Activated naive CD4-positive, alpha-beta T cell treated with anti-CD3 and anti-CD28 coated beads, Interleukin-2, amount 50 U/mL, for 24 hours (primary cell): Measurements from ENCODE around the gene TMEM138.

Source experiments
- H3K27ac Mint-ChIP-seq: one replicate; pipeline ENCODE4 v1.8.0; 2021; ENCODE audit warnings: mild to moderate bottlenecking, mixed read lengths
- H3K27me3 Mint-ChIP-seq: one replicate; pipeline ENCODE4 v1.8.0; 2021; ENCODE audit warnings: mixed read lengths
- H3K36me3 Mint-ChIP-seq: one replicate; pipeline ENCODE4 v1.8.0; 2021; ENCODE audit warnings: mixed read lengths
- H3K4me1 Mint-ChIP-seq: one replicate; pipeline ENCODE4 v1.8.0; 2021; ENCODE audit warnings: mixed read lengths
- H3K4me3 Mint-ChIP-seq: one replicate; pipeline ENCODE4 v1.8.0; 2021; ENCODE audit warnings: mild to moderate bottlenecking, mixed read lengths
- H3K9me3 Mint-ChIP-seq: one replicate; pipeline ENCODE4 v1.8.0; 2021; ENCODE audit warnings: mixed read lengths

Gene TMEM138

GRCh38 chr11:61352038-61352437 lies 10.1 kb upstream of the TMEM138 start:
- no peak overlapping the region for H3K27ac Mint-ChIP-seq
- H3K27me3 Mint-ChIP-seq = no peaks in the 10 kb centered on the region
- peaks cover 17% of the 10 kb centered on the region for H3K4me1 Mint-ChIP-seq
- peaks cover 5% of the 10 kb centered on the region for H3K36me3 Mint-ChIP-seq
- no peak overlapping the region for H3K4me3 Mint-ChIP-seq
- no peaks in the 10 kb centered on the region for H3K9me3 Mint-ChIP-seq

GRCh38 chr11:61353131-61354067 lies 8.8 kb upstream of the TMEM138 start:
- Mint-ChIP-seq H3K4me3 (no peak overlapping the region), H3K4me1 (peaks cover 26% of the 10 kb centered on the region), H3K27ac (peak overlapping the region; percentile 3), H3K9me3 (no peaks in the 10 kb centered on the region), H3K27me3 (no peaks in the 10 kb centered on the region), H3K36me3 (peaks cover 5% of the 10 kb centered on the region)

- Mint-ChIP-seq H3K4me1 (peaks cover 26% of the 10 kb centered on the region), H3K9me3 (no peaks in the 10 kb centered on the region), H3K4me3 (no peak overlapping the region), H3K36me3 (peaks cover 5% of the 10 kb centered on the region), H3K27ac (no peak overlapping the region), H3K27me3 (no peaks in the 10 kb centered on the region)
Measured at GRCh38 chr11:61354208-61354607, 8.0 kb upstream of the TMEM138 start.

GRCh38 chr11:61356706-61357105 lies 5.5 kb upstream of the TMEM138 start:
- peaks cover 3% of the 10 kb centered on the region for H3K36me3 Mint-ChIP-seq
- H3K9me3 Mint-ChIP-seq = no peaks in the 10 kb centered on the region
- H3K27ac Mint-ChIP-seq = no peak overlapping the region
- no peak overlapping the region for H3K4me3 Mint-ChIP-seq
- peaks cover 43% of the 10 kb centered on the region for H3K4me1 Mint-ChIP-seq
- H3K27me3 Mint-ChIP-seq = no peaks in the 10 kb centered on the region

GRCh38 chr11:61357233-61357893 lies 4.8 kb upstream of the TMEM138 start:
- Mint-ChIP-seq H3K4me3 (no peak overlapping the region), H3K4me1 (peaks cover 46% of the 10 kb centered on the region), H3K9me3 (no peaks in the 10 kb centered on the region), H3K27ac (no peak overlapping the region), H3K36me3 (peaks cover 5% of the 10 kb centered on the region), H3K27me3 (no peaks in the 10 kb centered on the region)

GRCh38 chr11:61357894-61358239 lies 4.3 kb upstream of the TMEM138 start:
- Mint-ChIP-seq H3K36me3 (peaks cover 7% of the 10 kb centered on the region), H3K4me3 (no peak overlapping the region), H3K4me1 (peaks cover 51% of the 10 kb centered on the region), H3K9me3 (no peaks in the 10 kb centered on the region), H3K27me3 (no peaks in the 10 kb centered on the region), H3K27ac (no peak overlapping the region)

- no peaks in the 10 kb centered on the region for H3K9me3 Mint-ChIP-seq
- H3K27ac Mint-ChIP-seq = no peak overlapping the region
- H3K27me3 Mint-ChIP-seq = no peaks in the 10 kb centered on the region
- H3K4me1 Mint-ChIP-seq = peaks cover 53% of the 10 kb centered on the region
- peaks cover 7% of the 10 kb centered on the region for H3K36me3 Mint-ChIP-seq
- H3K4me3 Mint-ChIP-seq = no peak overlapping the region
Measured at GRCh38 chr11:61358566-61358965, 3.6 kb upstream of the TMEM138 start.

GRCh38 chr11:61359516-61359915 lies 2.7 kb upstream of the TMEM138 start:
- Mint-ChIP-seq H3K36me3 (peaks cover 5% of the 10 kb centered on the region), H3K27me3 (no peaks in the 10 kb centered on the region), H3K4me1 (peaks cover 56% of the 10 kb centered on the region), H3K27ac (no peak overlapping the region), H3K4me3 (no peak overlapping the region), H3K9me3 (no peaks in the 10 kb centered on the region)

GRCh38 chr11:61361237-61361740 lies 885 bp upstream of the TMEM138 start:
- Mint-ChIP-seq H3K27ac (peak overlapping the region; percentile 99), H3K36me3 (peaks cover 5% of the 10 kb centered on the region), H3K4me3 (peak overlapping the region; percentile 100), H3K27me3 (no peaks in the 10 kb centered on the region), H3K9me3 (no peaks in the 10 kb centered on the region), H3K4me1 (peaks cover 52% of the 10 kb centered on the region)

- Mint-ChIP-seq H3K4me3 (peak overlapping the region; percentile 100), H3K36me3 (peaks cover 5% of the 10 kb centered on the region), H3K27ac (peak overlapping the region; percentile 99), H3K27me3 (no peaks in the 10 kb centered on the region), H3K4me1 (peaks cover 41% of the 10 kb centered on the region), H3K9me3 (no peaks in the 10 kb centered on the region)
Measured at GRCh38 chr11:61362542-61362875, 335 bp downstream of the TMEM138 start.

- H3K27me3 Mint-ChIP-seq = no peaks in the 10 kb centered on the region
- H3K4me3 Mint-ChIP-seq = peak overlapping the region; percentile 100
- peaks cover 36% of the 10 kb centered on the region for H3K4me1 Mint-ChIP-seq
- peak overlapping the region; percentile 37 for H3K27ac Mint-ChIP-seq
- peaks cover 5% of the 10 kb centered on the region for H3K36me3 Mint-ChIP-seq
- no peaks in the 10 kb centered on the region for H3K9me3 Mint-ChIP-seq
Measured at GRCh38 chr11:61364012-61364675, 2.0 kb downstream of the TMEM138 start.

GRCh38 chr11:61367406-61367805 lies 5.2 kb downstream of the TMEM138 start:
- H3K4me1 Mint-ChIP-seq = peaks cover 15% of the 10 kb centered on the region
- peaks cover 6% of the 10 kb centered on the region for H3K36me3 Mint-ChIP-seq
- H3K4me3 Mint-ChIP-seq = no peak overlapping the region
- no peaks in the 10 kb centered on the region for H3K27me3 Mint-ChIP-seq
- no peak overlapping the region for H3K27ac Mint-ChIP-seq
- H3K9me3 Mint-ChIP-seq = no peaks in the 10 kb centered on the region

GRCh38 chr11:61368646-61369045 lies 6.5 kb downstream of the TMEM138 start:
- no peaks in the 10 kb centered on the region for H3K9me3 Mint-ChIP-seq
- no peak overlapping the region for H3K4me3 Mint-ChIP-seq
- peaks cover 4% of the 10 kb centered on the region for H3K36me3 Mint-ChIP-seq
- no peaks in the 10 kb centered on the region for H3K27me3 Mint-ChIP-seq
- no peak overlapping the region for H3K27ac Mint-ChIP-seq
- peaks cover 2% of the 10 kb centered on the region for H3K4me1 Mint-ChIP-seq

- H3K27ac Mint-ChIP-seq = no peak overlapping the region
- no peaks in the 10 kb centered on the region for H3K27me3 Mint-ChIP-seq
- peaks cover 4% of the 10 kb centered on the region for H3K36me3 Mint-ChIP-seq
- no peak overlapping the region for H3K4me3 Mint-ChIP-seq
- no peaks in the 10 kb centered on the region for H3K9me3 Mint-ChIP-seq
- H3K4me1 Mint-ChIP-seq = no peaks in the 10 kb centered on the region
Measured at GRCh38 chr11:61369372-61370348, 7.5 kb downstream of the TMEM138 start.
